Colonic mucosa (tissue), 4 donors: ENCODE data around the gene EPB41L2. TPM values are rescaled to one million over a fixed set of nuclear protein-coding genes. Genes with fewer than 3 reads are reported as not detected.

Source experiments
- DNase-seq: peaks from one replicate; pipeline ENCODE4 v3.0.0-alpha.2; 2020
- H3K27ac ChIP-seq: fragments of 200-600 bp; one replicate; pipeline ENCODE4 v1.8.0; 2021
- H3K27me3 ChIP-seq: fragments of 200-600 bp; one replicate; pipeline ENCODE4 v1.8.0; 2021
- H3K36me3 ChIP-seq: fragments of 200-600 bp; one replicate; pipeline ENCODE4 v1.8.0; 2021
- H3K4me1 ChIP-seq: fragments of 200-600 bp; one replicate; pipeline ENCODE4 v1.8.0; 2021; ENCODE audit warnings: mild to moderate bottlenecking
- H3K4me3 ChIP-seq: fragments of 200-600 bp; one replicate; pipeline ENCODE4 v1.8.0; 2021
- H3K9ac ChIP-seq, 2 donors: one replicate each; pipeline ENCODE4 v1.7.0; 2013; ENCODE audit warnings: control low read depth in 2 of 2, low read depth in 2 of 2, low read length in 2 of 2
- H3K9me3 ChIP-seq: fragments of 200-600 bp; one replicate; pipeline ENCODE4 v1.8.0; 2021
- CTCF ChIP-seq: fragments of 200-600 bp; IDR thresholded peaks from one replicate; pipeline ENCODE4 v1.8.0; 2022; ENCODE audit warnings: antibody characterized with exemption, mild to moderate bottlenecking
- intact Hi-C: fragments of 100-400 bp; cut with DNase I; formaldehyde crosslinking; loops from one replicate; pipeline ENCODE4 v1.14.1; 2022
- total RNA-seq, 2 donors: library from RNA; stranded (reverse); fragmentation: NEBNext Ultra II Directional in 1 of 2; extraction: Animal tissue kit (Norgen Biotek cat#: 25700) in 1 of 2; gene quantifications; one replicate each; pipeline ENCODE4 v1.2.1, GENCODE V29; 2021
- donor health status: healthy.
- donor health status: DM: no; HTN: no; CAD: no.
- donor health status: DM: no; HTN: no; CAD: no.

The EPB41L2 gene
- total RNA-seq, 2 donors from 2014 or later, result 106 to 113 TPM

- Histone ChIP-seq H3K27me3 (no peaks in the 10 kb centered on the region), H3K4me3 (no peak overlapping the region), H3K9ac (no peak overlapping the region), H3K4me1 (no peaks in the 10 kb centered on the region), H3K27ac (peak overlapping the region; percentile 18), H3K9me3 (no peaks in the 10 kb centered on the region), H3K36me3 (no peaks in the 10 kb centered on the region)
- no peak for DNase-seq
- intact Hi-C loops, result no loop called here
- TF ChIP-seq CTCF, result no peak
These were observed 20.6 kb upstream of the EPB41L2 start for GRCh38 chr6:131083687-131084086.

- intact Hi-C loops, result no loop called here
- DNase-seq, result no peak
These were observed 19.3 kb upstream of the EPB41L2 start for GRCh38 chr6:131082335-131082734.

GRCh38 chr6:131080084-131080483 lies 17.0 kb upstream of the EPB41L2 start:
- no peaks in the 10 kb centered on the region for H3K4me1 ChIP-seq
- H3K27ac ChIP-seq, result no peak overlapping the region
- TF ChIP-seq CTCF, result no peak
- no peaks in the 10 kb centered on the region for H3K27me3 ChIP-seq
- H3K9ac ChIP-seq, result no peak overlapping the region
- H3K36me3 ChIP-seq, result no peaks in the 10 kb centered on the region
- intact Hi-C loops, result no loop called here
- H3K9me3 ChIP-seq, result no peaks in the 10 kb centered on the region
- H3K4me3 ChIP-seq, result no peak overlapping the region
- no peak for DNase-seq

More at GRCh38 chr6:131082335-131082734, 19.3 kb upstream of the EPB41L2 start:
- Histone ChIP-seq H3K4me3 (no peak overlapping the region), H3K27ac (no peak overlapping the region), H3K27me3 (no peaks in the 10 kb centered on the region), H3K4me1 (no peaks in the 10 kb centered on the region), H3K36me3 (no peaks in the 10 kb centered on the region), H3K9ac (no peak overlapping the region), H3K9me3 (no peaks in the 10 kb centered on the region)
- no peak for TF ChIP-seq CTCF

GRCh38 chr6:131073577-131073976 lies 10.5 kb upstream of the EPB41L2 start:
- intact Hi-C loops, result no loop called here
- TF ChIP-seq CTCF, result no peak
- Histone ChIP-seq H3K4me1 (no peaks in the 10 kb centered on the region), H3K36me3 (no peaks in the 10 kb centered on the region), H3K9ac (no peak overlapping the region), H3K27ac (no peak overlapping the region), H3K27me3 (no peaks in the 10 kb centered on the region), H3K4me3 (no peak overlapping the region), H3K9me3 (no peaks in the 10 kb centered on the region)
- no peak for DNase-seq

GRCh38 chr6:131070061-131070460 lies 7.0 kb upstream of the EPB41L2 start:
- Histone ChIP-seq H3K27me3 (no peaks in the 10 kb centered on the region), H3K4me3 (no peak overlapping the region), H3K4me1 (no peaks in the 10 kb centered on the region), H3K27ac (no peak overlapping the region), H3K9me3 (no peaks in the 10 kb centered on the region), H3K9ac (no peak overlapping the region), H3K36me3 (no peaks in the 10 kb centered on the region)
- DNase-seq, result no peak
- intact Hi-C loops, result no loop called here
- TF ChIP-seq CTCF, result no peak

- Histone ChIP-seq H3K9ac (no peak overlapping the region), H3K4me1 (peaks cover 4% of the 10 kb centered on the region), H3K27me3 (no peaks in the 10 kb centered on the region), H3K9me3 (no peaks in the 10 kb centered on the region), H3K4me3 (no peak overlapping the region), H3K27ac (no peak overlapping the region), H3K36me3 (no peaks in the 10 kb centered on the region)
- intact Hi-C loops, result no loop called here
- DNase-seq, result no peak
- TF ChIP-seq CTCF, result no peak
These were observed 5.1 kb upstream of the EPB41L2 start for GRCh38 chr6:131068165-131068564.
